ENCODE data around the gene LRRIQ3. TPM values are rescaled to one million over a fixed set of nuclear protein-coding genes. Genes with fewer than 3 reads are reported as not detected.
"Not testable (repeated sequence)": the region's sequence is repeated elsewhere in the genome, so short reads cannot be mapped to it uniquely, and the experiment has no call there.

Gene LRRIQ3
- total RNA-seq, 2 donors from 2014 or later, result 1.5 to 1.6 TPM

DNA sequence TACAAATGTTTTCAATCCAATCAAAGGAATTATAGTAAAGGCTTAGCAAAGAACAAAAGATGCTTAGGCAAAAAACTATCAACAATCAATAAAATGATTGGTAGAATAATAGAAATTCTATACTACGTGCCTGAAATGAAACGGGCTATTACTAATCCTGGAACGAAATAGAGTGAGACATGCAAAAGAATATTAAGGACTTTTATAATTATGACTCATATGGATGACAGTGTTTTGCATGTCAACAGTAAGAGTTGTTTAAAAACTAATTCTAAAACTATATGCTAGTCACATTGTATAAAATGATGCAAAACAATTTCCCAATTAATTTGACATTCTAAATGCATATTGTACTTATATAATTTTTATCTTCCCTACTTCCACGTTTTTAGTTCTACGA is 35.6 kb downstream of the LRRIQ3 start:
- Mint-ChIP-seq H3K9me3 (peaks cover 5% of the 10 kb centered on the region in 2 donors), H3K36me3 (peaks cover 0 to 5% of the 10 kb centered on the region in 2 donors), H3K27ac (no peak overlapping the region)
- no peak for DNase-seq (ENCODE audit: low spot score in 2 of 2)
- ATAC-seq, result no peak

DNA sequence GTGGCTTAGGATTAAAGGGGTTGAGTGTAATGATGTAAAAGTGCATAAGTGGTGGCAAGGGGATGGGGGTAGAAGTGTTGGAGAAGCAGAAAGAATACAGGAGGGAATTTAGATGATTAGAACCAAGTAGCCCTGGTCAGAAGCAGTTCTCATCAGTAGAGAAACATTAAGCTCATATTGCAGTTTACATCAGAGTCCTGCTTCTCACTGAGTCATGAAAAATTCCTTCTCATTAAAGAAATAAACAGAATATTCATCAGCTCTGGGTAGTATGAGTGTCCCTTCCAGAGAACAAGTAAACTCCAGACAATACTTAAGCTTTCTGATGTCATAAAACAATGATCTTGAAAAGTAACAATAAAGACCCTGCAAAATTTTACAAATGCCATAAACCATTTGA is 36.5 kb downstream of the LRRIQ3 start:
- Mint-ChIP-seq H3K27ac (no peak overlapping the region), H3K36me3 (peaks cover 0 to 4% of the 10 kb centered on the region in 2 donors)

GRCh38 chr1:74160046-74160445 is 37.9 kb downstream of the LRRIQ3 start:
- DNase-seq (ENCODE audit: low spot score in 2 of 2) (no peak), ATAC-seq (no peak)
- Mint-ChIP-seq H3K27ac (no peak overlapping the region), H3K36me3 (no peaks in the 10 kb centered on the region), H3K9me3 (no peaks in the 10 kb centered on the region)

More for the DNA sequence above, 36.5 kb downstream of the LRRIQ3 start:
- peaks cover 3 to 4% of the 10 kb centered on the region in 2 donors for H3K9me3 Mint-ChIP-seq
- DNase-seq (ENCODE audit: low spot score in 2 of 2), result no peak
- ATAC-seq, result no peak

- H3K27ac Mint-ChIP-seq, result no peak overlapping the region
- DNase-seq (ENCODE audit: low spot score in 2 of 2), result no peak
- no peaks in the 10 kb centered on the region for H3K36me3 Mint-ChIP-seq
- H3K9me3 Mint-ChIP-seq, result no peaks in the 10 kb centered on the region
- ATAC-seq, result no peak
Measured at GRCh38 chr1:74145086-74145485, 52.9 kb downstream of the LRRIQ3 start.

DNA sequence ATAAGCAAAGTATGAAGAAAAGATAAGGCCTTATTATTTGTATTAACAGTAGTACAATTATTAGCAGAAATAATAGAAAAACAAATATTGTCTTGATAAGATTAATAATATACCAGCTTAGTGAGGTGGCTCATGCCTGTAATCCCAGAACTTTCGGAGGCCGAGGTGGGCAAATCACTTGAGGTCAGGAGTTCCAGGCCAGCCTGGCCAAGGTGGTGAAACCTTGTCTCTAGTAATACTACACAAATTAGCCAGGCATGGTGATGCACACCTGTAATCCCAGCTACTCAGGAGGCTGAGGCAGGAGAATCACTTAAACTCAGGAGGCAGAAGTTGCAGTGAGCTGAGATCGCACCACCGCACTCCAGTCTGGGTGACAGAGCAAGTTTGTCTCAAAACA is 80.6 kb downstream of the LRRIQ3 start:
- DNase-seq (ENCODE audit: low spot score in 2 of 2); H3K9me3 Mint-ChIP-seq; ATAC-seq; H3K27ac Mint-ChIP-seq; H3K36me3 Mint-ChIP-seq: not testable (repeated sequence)

DNA sequence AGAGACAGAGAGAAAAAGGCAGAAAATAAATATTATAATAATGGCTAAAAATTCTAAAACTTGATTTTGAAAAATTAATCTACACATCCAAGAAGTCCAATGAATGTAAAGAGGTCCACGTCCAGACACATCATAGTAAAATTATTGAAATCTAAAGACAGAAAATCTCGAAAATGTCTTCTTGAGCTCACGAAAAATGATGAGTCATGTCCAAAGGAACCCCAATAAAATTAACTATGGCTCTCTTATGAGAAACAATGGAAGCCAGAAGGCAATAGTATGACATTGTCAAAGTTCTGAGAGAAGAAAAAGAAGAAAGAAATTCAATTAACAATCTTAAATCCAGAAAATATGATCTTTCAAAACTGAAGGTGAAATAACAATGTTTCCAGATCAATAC is 84.6 kb downstream of the LRRIQ3 start:
- no peak overlapping the region for H3K27ac Mint-ChIP-seq
- peaks cover 0 to 4% of the 10 kb centered on the region in 2 donors for H3K9me3 Mint-ChIP-seq

DNA sequence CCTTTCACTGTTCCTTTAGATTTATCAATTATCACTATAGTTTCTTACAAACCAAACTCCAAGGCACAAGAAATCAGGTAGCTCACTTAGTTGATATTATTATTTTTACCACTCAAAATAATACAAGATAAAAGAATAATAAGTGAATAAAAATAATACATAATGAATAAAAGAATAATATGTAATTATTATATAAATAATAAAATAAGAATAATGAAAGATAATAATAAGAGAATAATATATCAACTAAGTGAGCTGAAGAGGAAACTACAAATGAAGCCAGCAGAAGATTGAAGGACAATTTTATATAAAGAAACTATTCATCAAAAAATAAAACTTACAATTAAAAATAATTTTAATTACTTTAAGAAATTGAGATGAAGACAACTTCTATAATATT is 90.6 kb downstream of the LRRIQ3 start:
- Mint-ChIP-seq H3K36me3 (no peaks in the 10 kb centered on the region), H3K27ac (no peak overlapping the region), H3K9me3 (peaks cover 0 to 8% of the 10 kb centered on the region in 2 donors)
- no peak for DNase-seq (ENCODE audit: low spot score in 2 of 2)
- ATAC-seq, result no peak

More for the DNA sequence above, 84.6 kb downstream of the LRRIQ3 start:
- ATAC-seq (no peak), DNase-seq (ENCODE audit: low spot score in 2 of 2) (no peak)
- no peaks in the 10 kb centered on the region for H3K36me3 Mint-ChIP-seq

DNA sequence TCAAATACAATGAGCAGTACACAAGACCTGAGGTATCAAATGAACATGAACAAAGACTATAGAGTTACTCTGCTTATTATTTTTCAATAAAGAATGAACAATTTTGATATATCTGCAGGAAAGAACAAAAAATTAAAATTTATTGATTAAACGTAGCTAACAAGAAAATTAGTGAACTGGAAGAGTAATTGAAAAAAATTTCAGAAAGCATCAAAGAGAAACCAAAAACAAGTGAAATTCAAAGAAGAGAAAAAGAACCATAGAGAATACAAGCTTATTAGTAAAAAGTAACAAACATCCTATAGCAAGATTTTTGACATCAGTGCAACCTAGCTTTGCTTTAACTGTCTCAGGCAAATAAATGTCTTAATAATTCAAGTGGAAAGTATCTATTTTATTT is 106.6 kb downstream of the LRRIQ3 start:
- Mint-ChIP-seq H3K9me3 (peaks cover 5% of the 10 kb centered on the region in 2 donors), H3K27ac (no peak overlapping the region), H3K36me3 (no peaks in the 10 kb centered on the region)
- DNase-seq (ENCODE audit: low spot score in 2 of 2) (no peak), ATAC-seq (no peak)

DNA sequence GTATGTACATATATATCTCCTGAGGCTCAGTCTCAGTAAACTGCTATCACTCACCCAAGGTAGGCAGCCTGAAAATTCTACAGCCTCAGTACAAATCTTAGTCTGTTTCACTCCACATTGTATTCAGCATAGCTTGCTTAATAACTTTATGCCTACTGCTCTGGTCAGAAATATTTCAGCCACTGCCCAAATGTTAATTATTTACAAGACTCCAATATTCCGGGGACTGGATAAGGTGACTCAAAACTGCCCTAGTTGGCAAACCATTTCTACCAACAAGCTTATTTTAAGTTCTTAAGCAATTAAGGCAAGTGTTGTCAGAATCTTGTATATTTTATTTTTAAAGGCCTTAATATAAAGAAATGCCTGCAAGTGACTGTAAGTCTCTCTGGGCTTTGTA is 114.8 kb downstream of the LRRIQ3 start:
- Mint-ChIP-seq H3K36me3 (no peaks in the 10 kb centered on the region), H3K27ac (no peak overlapping the region), H3K9me3 (no peaks in the 10 kb centered on the region)
- no peak for ATAC-seq
- no peak for DNase-seq (ENCODE audit: low spot score in 2 of 2)

DNA sequence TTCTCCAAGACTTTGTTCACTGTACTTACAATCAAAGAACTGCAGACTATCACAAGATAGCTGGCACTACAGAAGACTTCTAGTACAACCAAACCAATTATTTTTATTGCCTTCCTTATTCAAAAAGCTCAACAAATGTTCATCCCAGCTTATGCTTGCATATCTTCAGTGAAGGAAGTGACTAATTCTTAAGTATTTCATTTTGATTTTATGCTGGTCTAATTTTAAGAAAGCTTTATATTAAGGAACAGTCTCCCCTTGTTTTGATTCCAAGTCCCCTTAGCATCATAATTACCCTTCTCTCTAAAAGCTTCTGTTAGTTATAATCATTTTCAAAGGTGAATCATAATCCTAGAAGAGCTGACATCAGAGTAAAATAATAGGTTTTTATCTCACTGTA is 132.9 kb downstream of the LRRIQ3 start:
- ATAC-seq (no peak), DNase-seq (ENCODE audit: low spot score in 2 of 2) (no peak)
- Mint-ChIP-seq H3K36me3 (no peaks in the 10 kb centered on the region), H3K9me3 (peaks cover 6 to 12% of the 10 kb centered on the region in 2 donors), H3K27ac (no peak overlapping the region)

DNA sequence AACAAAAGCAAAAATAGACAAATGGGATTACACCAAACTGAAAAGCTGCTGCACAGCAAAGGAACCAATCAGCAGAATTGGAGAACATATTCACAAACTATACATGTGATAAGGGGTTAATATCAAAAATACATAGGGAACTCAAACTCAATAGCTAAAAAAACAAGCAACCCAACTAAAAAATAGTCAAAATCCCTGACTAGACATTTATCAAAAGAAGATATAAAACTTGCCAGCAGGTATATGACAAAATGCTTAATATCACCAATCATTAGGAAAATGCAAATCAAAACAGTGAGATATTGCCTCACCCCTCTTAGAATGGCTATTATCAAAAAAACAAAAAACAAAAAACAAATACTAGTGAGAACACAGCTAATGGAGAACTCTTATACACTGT is 140.3 kb downstream of the LRRIQ3 start:
- peaks cover 14 to 17% of the 10 kb centered on the region in 2 donors for H3K9me3 Mint-ChIP-seq
- DNase-seq (ENCODE audit: low spot score in 2 of 2) (no peak), ATAC-seq (no peak)
- H3K36me3 Mint-ChIP-seq, result no peaks in the 10 kb centered on the region
- no peak overlapping the region for H3K27ac Mint-ChIP-seq

GRCh38 chr1:74053407-74053806 is 144.6 kb downstream of the LRRIQ3 start:
- Mint-ChIP-seq H3K9me3 (peaks cover 12% of the 10 kb centered on the region in 2 donors), H3K27ac (no peak overlapping the region), H3K36me3 (no peaks in the 10 kb centered on the region)
- ATAC-seq, result no peak
- DNase-seq (ENCODE audit: low spot score in 2 of 2), result no peak

DNA sequence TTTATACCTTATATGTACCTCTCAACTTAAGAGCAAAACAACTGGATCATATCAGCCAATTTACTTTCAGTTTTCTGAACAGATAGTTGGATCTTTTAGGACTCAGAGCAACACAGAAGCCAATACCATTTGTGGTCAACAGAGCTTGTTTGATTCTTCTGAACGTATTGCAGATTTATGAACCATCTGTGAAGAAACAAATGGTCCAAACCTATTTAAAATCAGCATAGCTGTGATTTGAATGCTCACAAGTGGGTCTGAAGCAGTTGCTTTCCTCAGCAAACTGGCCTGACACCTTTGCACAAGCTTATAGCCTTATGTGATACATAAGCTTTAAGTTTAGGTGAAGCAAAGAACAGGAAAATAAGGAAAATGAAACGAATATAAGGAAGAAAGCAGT is 147.6 kb downstream of the LRRIQ3 start:
- H3K27ac Mint-ChIP-seq, result no peak overlapping the region
- peaks cover 17% of the 10 kb centered on the region in 2 donors for H3K9me3 Mint-ChIP-seq
- DNase-seq (ENCODE audit: low spot score in 2 of 2) (no peak), ATAC-seq (no peak)
- H3K36me3 Mint-ChIP-seq, result no peaks in the 10 kb centered on the region

- H3K9me3 Mint-ChIP-seq, result peaks cover 9 to 30% of the 10 kb centered on the region in 2 donors
- no peak for ATAC-seq
- no peak for DNase-seq (ENCODE audit: low spot score in 2 of 2)
- H3K27ac Mint-ChIP-seq, result no peak overlapping the region
- H3K36me3 Mint-ChIP-seq, result peaks cover 0 to 4% of the 10 kb centered on the region in 2 donors
Measured at GRCh38 chr1:74038042-74038441, 159.9 kb downstream of the LRRIQ3 start.

GRCh38 chr1:74012583-74012982 is 185.4 kb downstream of the LRRIQ3 start:
- H3K27ac Mint-ChIP-seq, result no peak overlapping the region

DNA sequence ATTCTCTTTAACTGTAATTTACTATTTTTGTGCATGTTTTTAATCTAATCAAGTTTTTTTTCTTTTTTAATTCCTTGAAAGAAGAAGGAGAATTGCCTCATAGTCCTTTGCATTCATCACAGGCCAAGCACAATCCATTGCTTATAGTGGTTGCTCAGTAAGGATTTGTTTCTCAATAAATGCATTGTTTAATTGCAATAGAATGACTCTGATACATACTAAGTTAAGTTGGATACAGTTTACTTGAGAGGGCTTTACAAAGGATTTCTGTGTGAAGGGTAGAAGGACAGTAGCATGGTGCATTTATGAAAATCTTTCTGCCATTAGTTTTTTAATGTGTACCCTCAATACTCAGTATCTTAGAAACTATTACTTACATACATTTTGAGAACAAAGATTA is 186.2 kb downstream of the LRRIQ3 start:
- Mint-ChIP-seq H3K36me3 (no peaks in the 10 kb centered on the region), H3K9me3 (peaks cover 0 to 6% of the 10 kb centered on the region in 2 donors)
- no peak for ATAC-seq

More at GRCh38 chr1:74012583-74012982, 185.4 kb downstream of the LRRIQ3 start:
- peaks cover 0 to 6% of the 10 kb centered on the region in 2 donors for H3K9me3 Mint-ChIP-seq
- no peak for ATAC-seq
- no peaks in the 10 kb centered on the region for H3K36me3 Mint-ChIP-seq
- DNase-seq (ENCODE audit: low spot score in 2 of 2), result no peak

DNA sequence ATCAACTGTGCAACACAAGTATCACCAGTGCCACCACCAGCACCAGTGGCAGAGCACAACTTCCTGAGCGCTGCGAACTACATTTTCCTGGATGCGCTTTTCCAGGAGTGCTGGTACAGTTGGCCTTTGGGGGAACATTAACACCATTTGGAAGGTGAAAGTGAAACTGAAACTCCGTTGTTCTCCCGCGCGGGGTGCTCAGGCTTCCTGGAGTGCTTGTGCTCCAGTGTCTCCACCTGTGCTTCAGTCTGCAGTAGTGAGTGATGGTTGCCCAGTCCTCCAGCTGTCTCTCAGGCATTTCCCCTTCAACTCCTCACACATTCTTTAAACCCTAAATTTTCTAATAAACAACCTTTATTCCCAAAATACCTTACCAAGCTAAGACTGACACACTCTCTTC is 187.8 kb downstream of the LRRIQ3 start:
- DNase-seq (ENCODE audit: low spot score in 2 of 2) (no peak), ATAC-seq (no peak)
- Mint-ChIP-seq H3K9me3 (no peaks in the 10 kb centered on the region), H3K27ac (no peak overlapping the region), H3K36me3 (no peaks in the 10 kb centered on the region)

More for the DNA sequence above, 186.2 kb downstream of the LRRIQ3 start:
- DNase-seq (ENCODE audit: low spot score in 2 of 2), result no peak
- no peak overlapping the region for H3K27ac Mint-ChIP-seq

GRCh38 chr1:74005533-74005932 is 192.4 kb downstream of the LRRIQ3 start:
- no peak overlapping the region for H3K27ac Mint-ChIP-seq
- no peaks in the 10 kb centered on the region for H3K36me3 Mint-ChIP-seq
- DNase-seq (ENCODE audit: low spot score in 2 of 2) (no peak), ATAC-seq (no peak)
- H3K9me3 Mint-ChIP-seq, result no peaks in the 10 kb centered on the region

DNA sequence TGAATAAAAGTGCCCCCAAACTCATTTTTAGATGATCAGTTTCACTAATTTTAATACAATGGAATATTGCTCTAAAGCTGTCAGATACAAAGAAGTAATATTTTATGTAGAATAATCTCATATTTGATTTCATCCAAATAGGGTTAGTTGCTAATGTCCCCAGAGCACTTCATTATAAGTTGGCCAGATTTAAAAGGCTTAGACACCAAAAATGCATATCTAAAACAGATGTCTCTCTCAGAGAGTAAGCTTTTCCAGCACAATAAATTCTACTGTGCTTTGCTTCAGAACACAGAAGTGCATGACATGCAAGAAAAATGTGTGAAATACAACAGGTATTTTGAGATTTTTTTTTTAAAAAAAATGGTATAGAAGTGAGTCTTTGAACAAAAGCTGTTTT is 194.2 kb downstream of the LRRIQ3 start:
- H3K27ac Mint-ChIP-seq, result no peak overlapping the region
- H3K36me3 Mint-ChIP-seq, result no peaks in the 10 kb centered on the region
- H3K9me3 Mint-ChIP-seq, result no peaks in the 10 kb centered on the region
- ATAC-seq, result no peak
- DNase-seq (ENCODE audit: low spot score in 2 of 2), result no peak

Measured in activated naive CD4-positive, alpha-beta T cell treated with anti-CD3 and anti-CD28 coated beads, Interleukin-2, amount 50 U/mL, for 72 hours (primary cell).